Fibroblast of lung (primary cell): ENCODE data around the gene CASKIN1. TPM values are rescaled to one million over a fixed set of nuclear protein-coding genes. Genes with fewer than 3 reads are reported as not detected.

Experiments used
- DNase-seq, 2 donors: peaks; one replicate each; pipeline versions ENCODE4 v3.0.0 to v3.0.0-alpha.2; 2010; ENCODE audit warnings: low read depth in 2 of 2
- H2AFZ ChIP-seq: 2 replicates; pipeline ENCODE4 v1.5.1; 2012; ENCODE audit warnings: low read length, control low read depth, inconsistent platforms
- H3K27ac ChIP-seq: 2 replicates; pipeline ENCODE4 v1.5.1; 2011; ENCODE audit warnings: low read length, control low read depth; ENCODE audit not compliant: insufficient read depth
- H3K27me3 ChIP-seq: 2 replicates; pipeline ENCODE4 v1.5.1; 2011; ENCODE audit warnings: mild to moderate bottlenecking, low read length; ENCODE audit not compliant: control insufficient read depth, insufficient read depth
- H3K36me3 ChIP-seq: 2 replicates; pipeline ENCODE4 v1.5.1; 2011; ENCODE audit warnings: low read length; ENCODE audit not compliant: control insufficient read depth, insufficient read depth
- H3K4me1 ChIP-seq: 2 replicates; pipeline ENCODE4 v1.5.1; 2011; ENCODE audit warnings: low read length; ENCODE audit not compliant: control insufficient read depth, insufficient read depth; ENCODE audit errors: extremely low read depth
- H3K4me2 ChIP-seq: 2 replicates; pipeline ENCODE4 v1.5.1; 2011; ENCODE audit warnings: low read length, control low read depth; ENCODE audit not compliant: insufficient read depth; ENCODE audit errors: extremely low read depth
- H3K4me3 ChIP-seq, 4 experiments: fragments of 200-600 bp in 1 of 4; sonication (generic) in 1 of 4; replicated peaks in 1 of 4; 2 replicates each; pipeline ENCODE4 v1.5.1; 2011 to 2016; ENCODE audit warnings: low read length in 4 of 4, low read depth in 3 of 4, mild to moderate bottlenecking in 3 of 4, control low read depth in 2 of 4, inconsistent platforms in 1 of 4, mixed read lengths in 1 of 4; ENCODE audit not compliant: insufficient read depth in 1 of 4; ENCODE audit errors: control extremely low read depth in 1 of 4
- H3K79me2 ChIP-seq: 2 replicates; pipeline ENCODE4 v1.5.1; 2012; ENCODE audit warnings: mild to moderate bottlenecking, low read length, inconsistent platforms; ENCODE audit not compliant: control insufficient read depth, insufficient read depth
- H3K9ac ChIP-seq: 2 replicates; pipeline ENCODE4 v1.5.1; 2011; ENCODE audit warnings: mild to moderate bottlenecking, low read length, control low read depth; ENCODE audit not compliant: insufficient read depth
- H3K9me3 ChIP-seq: 2 replicates; pipeline ENCODE4 v1.5.1; 2012; ENCODE audit warnings: low read depth, low read length; ENCODE audit not compliant: control insufficient read depth, insufficient read depth
- H4K20me1 ChIP-seq: 2 replicates; pipeline ENCODE4 v1.5.1; 2011; ENCODE audit warnings: low read length; ENCODE audit not compliant: control insufficient read depth, insufficient read depth; ENCODE audit errors: extremely low read depth
- CTCF ChIP-seq, 2 donors: IDR thresholded peaks in 1 of 2; conservative IDR thresholded peaks in 1 of 2; 1 replicate in 1 of 2; 2 replicates in 1 of 2; pipeline ENCODE4 v1.5.1; 2011 to 2012; ENCODE audit warnings: low read length in 2 of 2, control low read depth in 1 of 2, inconsistent platforms in 1 of 2, low read depth in 1 of 2, mild to moderate bottlenecking in 1 of 2
- EZH2 ChIP-seq: IDR thresholded peaks from 2 replicates; pipeline ENCODE4 v1.5.1; 2012; ENCODE audit warnings: low read length, control low read depth, mild to moderate bottlenecking; ENCODE audit errors: missing control alignments
- polyA plus RNA-seq, 2 donors: library from polyadenylated mRNA; depleted of rRNA in 1 of 2; stranded (reverse) in 1 of 2; unstranded in 1 of 2; fragments of >200 nt; gene quantifications; 2 replicates each; pipeline ENCODE4 v1.2.1, GENCODE V29; 2011 to 2012; ENCODE audit warnings: missing spikeins in 1 of 2
- total RNA-seq: library from RNA; depleted of rRNA; stranded (reverse); fragments of >200 nt; gene quantifications from 2 replicates; pipeline ENCODE4 v1.2.1, GENCODE V29; 2014

The CASKIN1 gene
- total and polyA plus RNA-seq, 2 donors (not counting 1 experiment from before 2014, with no cell fraction given) = 0.01 to 0.17 TPM

GRCh38 chr16:2237102-2237482, 40.7 kb upstream of the CASKIN1 start:
- Histone ChIP-seq H3K4me3 (peak overlapping the region in 1 of 4 experiments; percentile 44), H3K36me3 (peaks cover 26% of the 10 kb centered on the region), H3K9ac (peak overlapping the region; percentile 16), H4K20me1 (no peaks in the 10 kb centered on the region), H3K4me1 (peaks cover 2% of the 10 kb centered on the region), H3K4me2 (peak overlapping the region; percentile 54), H3K9me3 (no peaks in the 10 kb centered on the region), H3K27ac (no peak overlapping the region), H3K79me2 (no peaks in the 10 kb centered on the region), H2AFZ (no peak overlapping the region), H3K27me3 (no peaks in the 10 kb centered on the region)
- no peak for TF ChIP-seq CTCF (conservative IDR thresholded peaks at IDR 0.05 in 1 of 2, IDR thresholded peaks at IDR 0.05 in 1 of 2; ENCODE audit: low read depth in 1 of 2, low read length in 2 of 2)
- peak; percentile 79 for TF ChIP-seq EZH2
- no peak for DNase-seq

DNA sequence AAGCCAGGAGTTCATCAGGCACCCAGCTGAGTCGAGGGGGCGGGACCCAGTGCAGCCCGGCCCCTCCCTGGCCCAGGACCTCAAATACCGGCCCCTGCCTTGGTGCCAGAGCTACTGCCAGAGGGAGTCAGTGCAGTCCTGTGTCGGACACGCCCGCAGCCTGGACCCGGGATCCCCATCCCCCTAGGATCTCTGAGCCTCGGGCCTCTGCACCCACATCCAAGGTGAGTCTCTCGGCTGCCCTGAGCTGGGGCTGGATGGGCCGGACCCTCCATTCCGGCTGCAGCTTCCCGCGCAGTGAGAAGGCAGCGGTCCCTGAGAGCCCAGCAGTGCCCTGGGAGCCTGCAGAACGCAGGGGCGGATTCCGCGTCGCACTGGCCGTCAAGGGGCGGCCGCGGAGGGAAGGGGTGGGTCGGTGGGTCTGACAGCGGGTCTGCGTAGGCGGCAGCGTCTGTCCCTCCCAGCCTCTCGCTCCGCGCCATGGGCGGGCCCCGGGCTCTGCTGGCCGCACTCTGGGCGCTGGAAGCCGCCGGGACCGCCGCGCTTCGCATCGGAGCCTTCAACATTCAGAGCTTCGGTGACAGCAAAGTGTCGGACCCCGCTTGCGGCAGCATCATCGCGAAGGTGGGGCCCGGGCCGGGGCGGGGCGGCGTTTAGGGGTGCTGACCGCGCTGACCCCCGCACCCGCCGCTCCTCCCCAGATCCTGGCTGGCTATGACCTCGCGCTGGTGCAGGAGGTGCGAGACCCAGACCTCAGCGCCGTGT, 40.1 kb upstream of the CASKIN1 start, which contains the start of gene DNASE1L2:
Gene DNASE1L2, plus strand, starts transcription at position 108 of the 765 bp plus-strand sequence. Its CDS starts 373 bp downstream, at position 481.
- Histone ChIP-seq H3K27ac (no peak within 1 kb of the TSS), H3K79me2 (no peaks in the 10 kb centered on the region), H2AFZ (no peak within 1 kb of the TSS), H3K9ac (peak within 1 kb of the TSS; percentile 16), H3K27me3 (no peaks in the 10 kb centered on the region), H3K4me3 (peak within 1 kb of the TSS in 2 of 4 experiments; percentile 22 to 44), H3K4me2 (peak within 1 kb of the TSS; percentile 54), H3K4me1 (peaks cover 2% of the 10 kb centered on the region), H4K20me1 (no peaks in the 10 kb centered on the region), H3K36me3 (peaks cover 28% of the 10 kb centered on the region), H3K9me3 (no peaks in the 10 kb centered on the region)
- TF ChIP-seq CTCF (conservative IDR thresholded peaks at IDR 0.05 in 1 of 2, IDR thresholded peaks at IDR 0.05 in 1 of 2; ENCODE audit: low read depth in 1 of 2, low read length in 2 of 2) = no peak
- TF ChIP-seq EZH2 = no peak
- DNase-seq = peak in 1 of 2 donors; percentile 35

DNA sequence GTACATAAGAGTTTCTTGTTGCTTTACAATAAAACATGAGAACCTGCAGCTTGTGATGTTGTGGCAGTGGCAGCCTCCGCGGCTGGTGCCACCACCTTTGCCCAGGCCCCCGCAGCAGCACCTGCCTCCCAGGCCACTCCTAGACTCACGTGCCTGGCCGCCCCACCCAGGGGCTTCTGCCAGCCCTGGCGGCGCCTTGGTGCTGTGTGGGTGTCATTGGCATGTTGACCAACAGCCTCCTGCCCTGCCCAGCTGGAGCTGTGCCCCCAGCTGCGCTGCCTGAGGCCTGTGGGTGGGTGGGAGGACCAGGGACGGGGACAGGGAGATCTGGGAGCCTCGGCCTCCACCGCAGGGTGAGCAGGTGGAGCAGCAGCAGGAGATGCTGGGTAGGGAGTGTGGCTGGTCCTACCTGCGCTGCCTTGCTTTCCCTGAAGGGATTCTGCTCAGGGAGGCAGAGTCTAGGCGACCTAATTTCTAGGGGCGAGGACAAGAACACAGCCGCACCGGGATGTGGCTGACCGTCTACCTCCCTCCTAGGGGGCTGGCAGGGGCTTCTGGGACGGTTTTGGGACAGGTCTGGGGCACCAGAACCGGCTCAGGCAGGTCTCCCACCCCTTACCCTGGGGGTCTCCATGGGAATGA, 39.4 kb upstream of the CASKIN1 start:
- no peak for DNase-seq
- Histone ChIP-seq H2AFZ (no peak overlapping the region), H4K20me1 (no peaks in the 10 kb centered on the region), H3K79me2 (no peaks in the 10 kb centered on the region), H3K9me3 (no peaks in the 10 kb centered on the region), H3K36me3 (peaks cover 30% of the 10 kb centered on the region), H3K9ac (no peak overlapping the region), H3K4me1 (peaks cover 2% of the 10 kb centered on the region), H3K4me3 (no peak overlapping the region), H3K27ac (no peak overlapping the region), H3K4me2 (no peak overlapping the region), H3K27me3 (no peaks in the 10 kb centered on the region)
- no peak for TF ChIP-seq CTCF (conservative IDR thresholded peaks at IDR 0.05 in 1 of 2, IDR thresholded peaks at IDR 0.05 in 1 of 2; ENCODE audit: low read depth in 1 of 2, low read length in 2 of 2)
- TF ChIP-seq EZH2 = no peak
